Lung (tissue), 12 donors: ENCODE results near the gene UBE2E3. TPM values are rescaled to one million over a fixed set of nuclear protein-coding genes. Genes with fewer than 3 reads are reported as not detected.

ENCODE experiments used
- ATAC-seq: fragments of 200-7000 bp; cut with Tn5 transposase; one replicate; pipeline ENCODE4 v1.9.1; 2020; ENCODE audit warnings: moderate number of reproducible peaks; ENCODE audit not compliant: insufficient read depth, low FRiP score
- DNase-seq, 3 donors: peaks; one replicate each; pipeline ENCODE4 v3.0.0-alpha.2; 2013 to 2017
- H3K27ac ChIP-seq, 2 donors: one replicate each; pipeline ENCODE4 v1.5.1; 2013; ENCODE audit warnings: mild to moderate bottlenecking in 2 of 2, moderate library complexity in 2 of 2, control low read depth in 1 of 2, inconsistent platforms in 1 of 2, low read depth in 1 of 2, low read length in 1 of 2
- H3K27me3 ChIP-seq, 3 donors: one replicate each; pipeline ENCODE4 v1.5.1; 2013; ENCODE audit warnings: low read length in 2 of 3; ENCODE audit not compliant: control insufficient read depth in 3 of 3, insufficient read depth in 3 of 3
- H3K36me3 ChIP-seq, 4 donors: one replicate each; pipeline ENCODE4 v1.5.1; 2013; ENCODE audit warnings: low read length in 4 of 4, mild to moderate bottlenecking in 1 of 4, moderate library complexity in 1 of 4; ENCODE audit not compliant: control insufficient read depth in 4 of 4, insufficient read depth in 4 of 4
- H3K4me1 ChIP-seq, 5 donors: one replicate each; pipeline ENCODE4 v1.5.1; 2013; ENCODE audit warnings: low read length in 5 of 5, mild to moderate bottlenecking in 2 of 5, moderate library complexity in 1 of 5; ENCODE audit not compliant: control insufficient read depth in 5 of 5, insufficient read depth in 5 of 5
- H3K4me3 ChIP-seq: one replicate; pipeline ENCODE4 v1.5.1; 2013; ENCODE audit warnings: mild to moderate bottlenecking, control low read depth, moderate library complexity
- H3K9ac ChIP-seq, 2 donors: one replicate each; pipeline ENCODE4 v1.5.1; 2013; ENCODE audit warnings: low read length in 2 of 2, control low read depth in 1 of 2; ENCODE audit not compliant: insufficient read depth in 1 of 2
- H3K9me3 ChIP-seq, 4 donors: one replicate each; pipeline ENCODE4 v1.5.1; 2013; ENCODE audit warnings: low read length in 3 of 4, mild to moderate bottlenecking in 1 of 4, moderate library complexity in 1 of 4; ENCODE audit not compliant: control insufficient read depth in 4 of 4, insufficient read depth in 3 of 4
- WGBS, 2 donors: extraction: QIAGEN DNeasy Blood & Tissue Kit; methylation state at CpG; one replicate each; pipeline ENCODE4 v1.1.7; 2013; 5-methylcytosine and 5-hydroxymethylcytosine counted together
- polyA plus RNA-seq, 2 donors: library from polyadenylated mRNA; stranded (reverse); fragments of 200-250 nt; gene quantifications; one replicate each; pipeline ENCODE4 v1.2.1, GENCODE V29; 2013
- total RNA-seq, 2 donors: library from RNA; depleted of rRNA in 1 of 2; stranded (reverse); fragments of >200 nt in 1 of 2; gene quantifications; one replicate each; pipeline ENCODE4 v1.2.1, GENCODE V29; 2014 to 2021
- TF ChIP-seq, protein P1 (sequence below): IDR thresholded peaks from 2 replicates; pipeline ENCODE4 v1.5.1; 2012; ENCODE audit warnings: mild to moderate bottlenecking; ENCODE audit errors: control extremely low read depth, extremely low read depth
- donor health status: control.
- donor health status: control.
- donor health status: Bipolar disorder and iron deficiency.
- donor health status: healthy.
- donor health status: DM: yes; HTN: yes; CAD: no.

The UBE2E3 gene
- total and polyA plus RNA-seq, 4 donors, result 36.4 to 103 (median 42.9) TPM

DNA sequence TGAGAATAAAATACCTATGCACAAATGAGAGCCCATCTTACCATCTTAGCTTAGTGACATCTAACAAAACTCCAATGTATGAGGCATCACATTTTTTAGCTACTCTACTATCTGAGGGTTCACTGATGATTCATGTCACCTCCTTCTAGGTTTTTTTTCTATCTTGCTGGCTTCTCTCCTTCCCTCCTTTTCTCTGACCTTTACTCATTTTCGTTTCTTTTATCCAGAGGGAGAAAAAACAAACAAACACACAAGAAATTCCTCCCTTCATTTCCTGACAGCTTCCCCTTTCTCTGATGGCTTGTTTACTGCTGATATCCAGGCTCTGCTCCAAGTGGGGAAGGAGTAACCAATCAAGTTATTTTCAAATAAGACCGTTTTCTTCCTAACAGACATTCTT, 115.1 kb downstream of the UBE2E3 start:
- no peaks in the 10 kb centered on the region for H3K4me1 ChIP-seq
- no peak overlapping the region for H3K27ac ChIP-seq
- no peak overlapping the region for H3K9ac ChIP-seq
- DNase-seq, result no peak
- no peaks in the 10 kb centered on the region for H3K27me3 ChIP-seq
- peaks cover 0 to 3% (median 1%) of the 10 kb centered on the region in 4 donors for H3K9me3 ChIP-seq
- TF ChIP-seq, protein P1, sequence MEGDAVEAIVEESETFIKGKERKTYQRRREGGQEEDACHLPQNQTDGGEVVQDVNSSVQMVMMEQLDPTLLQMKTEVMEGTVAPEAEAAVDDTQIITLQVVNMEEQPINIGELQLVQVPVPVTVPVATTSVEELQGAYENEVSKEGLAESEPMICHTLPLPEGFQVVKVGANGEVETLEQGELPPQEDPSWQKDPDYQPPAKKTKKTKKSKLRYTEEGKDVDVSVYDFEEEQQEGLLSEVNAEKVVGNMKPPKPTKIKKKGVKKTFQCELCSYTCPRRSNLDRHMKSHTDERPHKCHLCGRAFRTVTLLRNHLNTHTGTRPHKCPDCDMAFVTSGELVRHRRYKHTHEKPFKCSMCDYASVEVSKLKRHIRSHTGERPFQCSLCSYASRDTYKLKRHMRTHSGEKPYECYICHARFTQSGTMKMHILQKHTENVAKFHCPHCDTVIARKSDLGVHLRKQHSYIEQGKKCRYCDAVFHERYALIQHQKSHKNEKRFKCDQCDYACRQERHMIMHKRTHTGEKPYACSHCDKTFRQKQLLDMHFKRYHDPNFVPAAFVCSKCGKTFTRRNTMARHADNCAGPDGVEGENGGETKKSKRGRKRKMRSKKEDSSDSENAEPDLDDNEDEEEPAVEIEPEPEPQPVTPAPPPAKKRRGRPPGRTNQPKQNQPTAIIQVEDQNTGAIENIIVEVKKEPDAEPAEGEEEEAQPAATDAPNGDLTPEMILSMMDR, result no peak
- 18 to 28% methylated on average over 2 of the region's 2 CpGs for WGBS, 2 donors
- no peak overlapping the region for H3K4me3 ChIP-seq
- H3K36me3 ChIP-seq, result no peaks in the 10 kb centered on the region
- no peak for ATAC-seq

DNA sequence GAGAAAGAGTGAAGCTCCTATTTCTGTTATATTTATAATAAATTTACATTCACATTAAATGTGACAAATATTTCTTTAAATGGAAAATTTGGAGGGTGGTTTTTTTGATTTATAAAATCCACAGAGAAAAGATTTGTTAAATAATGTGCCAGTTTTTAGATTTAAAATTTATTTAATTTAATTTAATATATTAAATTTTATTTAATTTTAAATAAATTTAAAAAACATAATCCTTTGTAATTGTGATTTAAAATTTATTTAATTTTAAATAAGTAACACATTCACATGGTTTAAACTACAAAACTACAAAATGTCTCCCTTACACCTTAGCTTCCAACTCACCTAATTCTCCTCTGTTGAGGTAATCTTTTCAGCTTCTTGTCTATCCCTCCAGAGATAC, 123.3 kb downstream of the UBE2E3 start:
- H3K9me3 ChIP-seq, result no peaks in the 10 kb centered on the region
- H3K27me3 ChIP-seq, result no peaks in the 10 kb centered on the region
- no peak for ATAC-seq
- no peak overlapping the region for H3K9ac ChIP-seq
- H3K4me1 ChIP-seq, result no peaks in the 10 kb centered on the region
- TF ChIP-seq, protein P1, result no peak
- no peak overlapping the region for H3K27ac ChIP-seq
- H3K36me3 ChIP-seq, result no peaks in the 10 kb centered on the region
- H3K4me3 ChIP-seq, result no peak overlapping the region
- no peak for DNase-seq

DNA sequence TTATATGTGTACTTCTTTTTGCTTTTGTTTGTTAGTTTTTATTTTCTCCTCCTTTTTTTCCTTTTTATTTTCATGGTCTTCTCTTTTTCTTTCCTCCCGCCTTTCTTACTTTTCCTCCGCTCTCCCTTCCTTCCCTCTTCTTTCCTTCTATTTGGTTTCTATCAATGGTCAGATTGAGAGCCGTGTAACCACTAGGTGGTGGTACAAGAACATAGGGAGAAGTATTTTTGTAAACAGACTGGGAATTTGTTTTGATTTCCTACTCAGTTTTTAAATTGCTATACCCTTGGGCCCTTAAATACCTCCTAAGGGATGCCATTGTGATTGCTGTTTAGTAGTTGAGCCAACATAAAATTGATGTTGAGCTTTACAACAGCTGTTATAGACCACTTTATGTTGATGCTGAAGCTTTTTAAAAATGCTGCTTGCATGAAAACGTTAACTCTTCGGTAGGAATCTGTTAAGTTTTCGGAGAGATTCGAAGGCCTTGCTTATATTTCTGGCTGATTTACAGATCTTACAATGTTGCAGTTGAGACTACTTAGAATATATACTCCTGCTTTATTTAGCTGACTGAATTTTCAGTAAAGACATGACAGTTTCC, 124.2 kb downstream of the UBE2E3 start:
- H3K36me3 ChIP-seq, result no peaks in the 10 kb centered on the region
- 59 to 61% methylated on average over 7 of the region's 7 CpGs for WGBS, 2 donors
- H3K4me3 ChIP-seq, result no peak overlapping the region
- H3K9me3 ChIP-seq, result no peaks in the 10 kb centered on the region
- no peak overlapping the region for H3K27ac ChIP-seq
- H3K4me1 ChIP-seq, result no peaks in the 10 kb centered on the region
- peak in 2 of 3 donors; percentile 58 to 78 for DNase-seq
- H3K9ac ChIP-seq, result no peak overlapping the region
- ATAC-seq, result no peak
- H3K27me3 ChIP-seq, result no peaks in the 10 kb centered on the region
- TF ChIP-seq, protein P1, result peak; percentile 49

DNA sequence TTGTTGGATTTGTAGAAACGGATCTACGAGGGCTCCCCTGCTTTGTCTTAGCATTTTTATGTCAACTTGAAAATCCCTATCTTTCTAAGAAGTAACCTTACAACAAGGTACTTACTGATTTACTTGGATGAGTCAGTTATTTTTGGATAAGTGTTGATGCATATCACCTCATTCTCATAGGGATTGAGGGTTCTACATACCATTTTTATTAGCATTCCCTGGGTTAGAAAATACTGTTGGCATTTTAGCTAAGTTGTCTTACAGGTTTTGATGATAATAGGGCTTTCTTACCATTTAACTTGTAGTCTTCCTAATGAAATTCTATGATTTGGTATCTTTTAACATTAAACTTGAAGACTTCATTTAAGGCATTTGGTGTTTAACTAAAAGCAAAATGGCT, 125.2 kb downstream of the UBE2E3 start:
- no peak for DNase-seq
- ATAC-seq, result no peak
- Histone ChIP-seq H3K27ac (no peak overlapping the region), H3K36me3 (no peaks in the 10 kb centered on the region), H3K9me3 (no peaks in the 10 kb centered on the region), H3K4me3 (no peak overlapping the region), H3K4me1 (no peaks in the 10 kb centered on the region), H3K9ac (no peak overlapping the region), H3K27me3 (no peaks in the 10 kb centered on the region)
- 65 to 83% methylated on average over 2 of the region's 2 CpGs for WGBS, 2 donors
- TF ChIP-seq, protein P1, result no peak
